Chondrocyte (in vitro differentiated cells): ENCODE results near the gene RNF224. TPM values are rescaled to one million over a fixed set of nuclear protein-coding genes. Genes with fewer than 3 reads are reported as not detected.

Experiments used
- DNase-seq: peaks from one replicate; pipeline ENCODE4 v3.0.0; 2021; ENCODE audit warnings: mixed read lengths, low spot score
- H3K27ac Mint-ChIP-seq: one replicate; pipeline ENCODE4 v1.8.0; 2021; ENCODE audit warnings: mild to moderate bottlenecking, moderate library complexity, mixed read lengths; ENCODE audit not compliant: unreplicated experiment
- H3K27me3 Mint-ChIP-seq: 2 replicates; pipeline ENCODE4 v1.8.0; 2021; ENCODE audit warnings: low read depth, mixed read lengths
- H3K36me3 Mint-ChIP-seq: 2 replicates; pipeline ENCODE4 v1.8.0; 2021; ENCODE audit warnings: low read depth, mixed read lengths
- H3K4me1 Mint-ChIP-seq: 2 replicates; pipeline ENCODE4 v1.8.0; 2021; ENCODE audit warnings: low read depth, mild to moderate bottlenecking, mixed read lengths
- H3K4me3 Mint-ChIP-seq: one replicate; pipeline ENCODE4 v1.8.0; 2021; ENCODE audit warnings: mild to moderate bottlenecking, moderate library complexity, mixed read lengths; ENCODE audit not compliant: unreplicated experiment
- H3K9me3 Mint-ChIP-seq: 2 replicates; pipeline ENCODE4 v1.8.0; 2021; ENCODE audit warnings: low read depth, mixed read lengths
- total RNA-seq: library from RNA; stranded (reverse); gene quantifications from 3 replicates; pipeline ENCODE4 v1.2.1, GENCODE V29; 2021
- TF ChIP-seq, protein P1 (sequence below): fragments of 200-600 bp; sonication (generic); IDR thresholded peaks from 2 replicates; pipeline ENCODE4 v1.5.0; 2021; ENCODE audit warnings: antibody characterized with exemption, mild to moderate bottlenecking, moderate library complexity

RNF224 gene
- total RNA-seq, 1 donor from 2014 or later = not detected

DNA sequence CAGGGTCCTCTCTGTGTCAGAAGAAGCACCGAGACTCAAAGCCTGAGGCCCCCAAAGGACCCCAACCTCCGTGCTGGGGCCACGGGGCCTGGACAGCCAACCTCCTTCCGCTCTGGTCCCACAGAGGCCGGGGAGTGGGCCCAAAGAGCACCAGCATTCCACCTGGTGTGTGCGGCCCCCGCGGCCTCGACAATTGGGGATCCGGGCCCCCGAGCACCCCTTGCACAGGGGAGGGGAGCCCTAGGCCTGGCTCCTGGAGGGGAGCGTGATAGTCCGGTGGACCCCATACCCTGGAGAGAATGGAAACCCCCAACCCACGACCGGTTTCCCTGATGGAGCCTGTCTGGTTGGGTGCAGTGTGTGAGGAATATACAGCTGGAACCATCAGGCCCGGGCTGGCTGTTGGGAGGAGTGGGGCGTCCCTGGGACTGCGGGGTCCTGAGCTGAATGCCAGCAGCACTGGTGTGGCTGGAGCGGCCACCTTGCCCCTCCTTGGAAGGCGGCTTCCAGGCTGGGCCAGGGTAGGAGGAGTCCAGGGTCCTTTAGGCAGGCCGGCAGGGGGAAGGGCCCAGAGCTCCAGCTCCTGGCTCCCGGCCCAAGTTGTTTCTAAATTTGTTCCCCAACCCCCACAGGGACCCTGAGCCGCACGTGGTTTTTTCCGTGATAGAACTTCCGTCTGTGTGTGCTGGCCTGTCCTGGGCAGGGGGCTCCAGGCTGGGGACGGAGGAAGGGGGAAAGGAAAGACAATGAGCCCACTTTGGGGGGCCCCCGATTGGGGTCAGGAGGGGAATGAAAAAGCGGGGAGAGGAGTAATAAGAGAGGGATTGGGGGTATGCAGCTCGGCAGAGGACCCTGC, 49.4 kb downstream of the RNF224 start:
- Mint-ChIP-seq H3K27me3 (no peaks in the 10 kb centered on the region), H3K27ac (peak overlapping the region; percentile 91), H3K9me3 (no peaks in the 10 kb centered on the region), H3K4me1 (peaks cover 34% of the 10 kb centered on the region), H3K36me3 (peaks cover 3% of the 10 kb centered on the region), H3K4me3 (peak overlapping the region; percentile 61)
- TF ChIP-seq, protein P1, sequence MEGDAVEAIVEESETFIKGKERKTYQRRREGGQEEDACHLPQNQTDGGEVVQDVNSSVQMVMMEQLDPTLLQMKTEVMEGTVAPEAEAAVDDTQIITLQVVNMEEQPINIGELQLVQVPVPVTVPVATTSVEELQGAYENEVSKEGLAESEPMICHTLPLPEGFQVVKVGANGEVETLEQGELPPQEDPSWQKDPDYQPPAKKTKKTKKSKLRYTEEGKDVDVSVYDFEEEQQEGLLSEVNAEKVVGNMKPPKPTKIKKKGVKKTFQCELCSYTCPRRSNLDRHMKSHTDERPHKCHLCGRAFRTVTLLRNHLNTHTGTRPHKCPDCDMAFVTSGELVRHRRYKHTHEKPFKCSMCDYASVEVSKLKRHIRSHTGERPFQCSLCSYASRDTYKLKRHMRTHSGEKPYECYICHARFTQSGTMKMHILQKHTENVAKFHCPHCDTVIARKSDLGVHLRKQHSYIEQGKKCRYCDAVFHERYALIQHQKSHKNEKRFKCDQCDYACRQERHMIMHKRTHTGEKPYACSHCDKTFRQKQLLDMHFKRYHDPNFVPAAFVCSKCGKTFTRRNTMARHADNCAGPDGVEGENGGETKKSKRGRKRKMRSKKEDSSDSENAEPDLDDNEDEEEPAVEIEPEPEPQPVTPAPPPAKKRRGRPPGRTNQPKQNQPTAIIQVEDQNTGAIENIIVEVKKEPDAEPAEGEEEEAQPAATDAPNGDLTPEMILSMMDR = no peak
- peak; percentile 94 for DNase-seq

- no peaks in the 10 kb centered on the region for H3K27me3 Mint-ChIP-seq
- TF ChIP-seq, protein P1 = peak; percentile 18
- H3K4me3 Mint-ChIP-seq = peak within 1 kb of the TSS; percentile 61
- H3K36me3 Mint-ChIP-seq = peaks cover 3% of the 10 kb centered on the region
- H3K9me3 Mint-ChIP-seq = no peaks in the 10 kb centered on the region
- H3K4me1 Mint-ChIP-seq = peaks cover 31% of the 10 kb centered on the region
- H3K27ac Mint-ChIP-seq = peak within 1 kb of the TSS; percentile 91
- peak; percentile 93 for DNase-seq
Measured at GRCh38 chr9:137277329-137278041, 50.2 kb downstream of the RNF224 start, which contains the start of gene TOR4A. TSS of gene TOR4A (plus strand) at chr9:137277726. CDS start at chr9:137278690, 964 bp downstream.

- Mint-ChIP-seq H3K36me3 (peaks cover 3% of the 10 kb centered on the region), H3K27me3 (no peaks in the 10 kb centered on the region), H3K9me3 (no peaks in the 10 kb centered on the region), H3K27ac (peak overlapping the region; percentile 17), H3K4me3 (peak overlapping the region; percentile 16), H3K4me1 (peaks cover 31% of the 10 kb centered on the region)
- no peak for DNase-seq
- TF ChIP-seq, protein P1 = no peak
Measured at GRCh38 chr9:137278061-137278701, 50.9 kb downstream of the RNF224 start.

Other genes starting within 250 kb of the RNF224 start
- gene PTGDS, start 250.0 kb upstream of the RNF224 start, total RNA-seq = 24.2 to 80.4 TPM (median 76.8 TPM) in 3 replicates
- 0.15 to 5.8 TPM (median 5.2 TPM) in 3 replicates for gene LCNL1, start 244.5 kb upstream of the RNF224 start, total RNA-seq
- 34.4 to 38.7 TPM (median 36.8 TPM) in 3 replicates for gene PAXX, start 235.1 kb upstream of the RNF224 start, total RNA-seq
- 4.9 to 5.5 TPM in 2 of 3 replicates, not detected in the other for gene CLIC3, start 230.9 kb upstream of the RNF224 start, total RNA-seq
- 55.3 to 62.4 TPM (median 59.1 TPM) in 3 replicates for gene ABCA2, start 199.3 kb upstream of the RNF224 start, total RNA-seq
- not detected in 3 replicates for gene FUT7, start 195.4 kb upstream of the RNF224 start, total RNA-seq
- 88.1 to 90.8 TPM (median 88.7 TPM) in 3 replicates for gene NPDC1, start 181.3 kb upstream of the RNF224 start, total RNA-seq
- 0.15 TPM in 1 of 3 replicates, not detected in the others for gene ENTPD2, start 173.4 kb upstream of the RNF224 start, total RNA-seq
- 0.87 to 3.2 TPM (median 2.5 TPM) in 3 replicates for gene SAPCD2, start 156.9 kb upstream of the RNF224 start, total RNA-seq
- 26.1 to 44.0 TPM (median 41.7 TPM) in 3 replicates for gene UAP1L1, start 150.0 kb upstream of the RNF224 start, total RNA-seq
- 105 to 117 TPM (median 106 TPM) in 3 replicates for gene MAN1B1, start 140.5 kb upstream of the RNF224 start, total RNA-seq
- gene DPP7, start 112.8 kb upstream of the RNF224 start, total RNA-seq = 54.0 to 85.0 TPM (median 82.2 TPM) in 3 replicates
- 0.07 TPM in 1 of 3 replicates, not detected in the others for gene GRIN1, start 88.3 kb upstream of the RNF224 start, total RNA-seq
- not detected in 3 replicates for gene LRRC26, start 57.5 kb upstream of the RNF224 start, total RNA-seq
- not detected in 3 replicates for gene TMEM210, start 55.4 kb upstream of the RNF224 start, total RNA-seq
- 40.3 to 62.6 TPM (median 41.0 TPM) in 3 replicates for gene ANAPC2, start 38.9 kb upstream of the RNF224 start, total RNA-seq
- 54.5 to 57.8 TPM (median 55.5 TPM) in 3 replicates for gene SSNA1, start 38.8 kb upstream of the RNF224 start, total RNA-seq
- gene TPRN, start 26.8 kb upstream of the RNF224 start, total RNA-seq = 19.5 to 20.0 TPM (median 19.7 TPM) in 3 replicates
- 34.9 to 36.8 TPM (median 36.7 TPM) in 3 replicates for gene TMEM203, start 21.9 kb upstream of the RNF224 start, total RNA-seq
- 10.8 to 17.7 TPM (median 13.2 TPM) in 3 replicates for gene NDOR1, start 21.8 kb upstream of the RNF224 start, total RNA-seq
- gene RNF208, start 5.3 kb upstream of the RNF224 start, total RNA-seq = 3.3 to 4.4 TPM (median 3.6 TPM) in 3 replicates
- 0.44 to 0.92 TPM (median 0.79 TPM) in 3 replicates for gene CYSRT1, start 2.3 kb upstream of the RNF224 start, total RNA-seq
- gene SLC34A3, start 3.4 kb downstream of the RNF224 start, total RNA-seq = not detected in 3 replicates
- gene TUBB4B, start 13.8 kb downstream of the RNF224 start, total RNA-seq = 117 to 155 TPM (median 121 TPM) in 3 replicates
- gene STPG3, start 23.8 kb downstream of the RNF224 start, total RNA-seq = not detected in 3 replicates
- 48.0 to 55.1 TPM (median 52.4 TPM) in 3 replicates for gene NELFB, start 27.8 kb downstream of the RNF224 start, total RNA-seq
- gene TOR4A, start 50.2 kb downstream of the RNF224 start, total RNA-seq = 0.85 to 3.5 TPM (median 3.4 TPM) in 3 replicates
- 0.39 to 6.9 TPM (median 6.7 TPM) in 3 replicates for gene NRARP, start 74.8 kb downstream of the RNF224 start, total RNA-seq
- gene EXD3, start 195.7 kb downstream of the RNF224 start, total RNA-seq = 10.7 to 15.7 TPM (median 11.6 TPM) in 3 replicates
- 0.97 to 2.5 TPM (median 2.0 TPM) in 3 replicates for gene NOXA1, start 195.9 kb downstream of the RNF224 start, total RNA-seq
- gene ENTPD8, start 213.9 kb downstream of the RNF224 start, total RNA-seq = 0.10 TPM in 1 of 3 replicates, not detected in the others
- 81.5 to 86.8 TPM (median 86.1 TPM) in 3 replicates for gene NSMF, start 231.8 kb downstream of the RNF224 start, total RNA-seq